GM12878 (cell line): ENCODE results near the gene UCN2.

Experiments used
- CTCF ChIP-seq, 3 experiments: IDR thresholded peaks in 2 of 3; conservative IDR thresholded peaks in 1 of 3; 2 replicates each; pipeline ENCODE4 v1.5.1; 2011; ENCODE audit warnings: low read depth in 3 of 3, low read length in 3 of 3, mild to moderate bottlenecking in 3 of 3, control low read depth in 2 of 3, moderate library complexity in 2 of 3, inconsistent platforms in 1 of 3, mixed read lengths in 1 of 3; ENCODE audit not compliant: control insufficient read depth in 2 of 3, insufficient read depth in 1 of 3; ENCODE audit errors: extremely low read depth in 1 of 3
- SP1 ChIP-seq: IDR thresholded peaks from one replicate; pipeline ENCODE4 v1.6.1; 2011; ENCODE audit warnings: low read depth, low read length
- TCF12 ChIP-seq: IDR thresholded peaks from 2 replicates; pipeline ENCODE4 v1.6.1; 2011; ENCODE audit warnings: low read depth, mild to moderate bottlenecking, low read length
- TF ChIP-seq, protein P1 (sequence below): IDR thresholded peaks from 2 replicates; pipeline ENCODE4 v1.6.1; 2011; ENCODE audit warnings: mild to moderate bottlenecking, low read depth, low read length, moderate library complexity; ENCODE audit not compliant: insufficient replicate concordance

- TF ChIP-seq SP1, result no peak
- TF ChIP-seq, protein P1, sequence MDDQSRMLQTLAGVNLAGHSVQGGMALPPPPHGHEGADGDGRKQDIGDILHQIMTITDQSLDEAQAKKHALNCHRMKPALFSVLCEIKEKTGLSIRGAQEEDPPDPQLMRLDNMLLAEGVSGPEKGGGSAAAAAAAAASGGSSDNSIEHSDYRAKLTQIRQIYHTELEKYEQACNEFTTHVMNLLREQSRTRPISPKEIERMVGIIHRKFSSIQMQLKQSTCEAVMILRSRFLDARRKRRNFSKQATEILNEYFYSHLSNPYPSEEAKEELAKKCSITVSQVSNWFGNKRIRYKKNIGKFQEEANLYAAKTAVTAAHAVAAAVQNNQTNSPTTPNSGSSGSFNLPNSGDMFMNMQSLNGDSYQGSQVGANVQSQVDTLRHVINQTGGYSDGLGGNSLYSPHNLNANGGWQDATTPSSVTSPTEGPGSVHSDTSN, result no peak
- TF ChIP-seq CTCF (IDR thresholded peaks at IDR 0.05 in 2 of 3, conservative IDR thresholded peaks at IDR 0.05 in 1 of 3; ENCODE audit: control insufficient read depth in 2 of 3, extremely low read depth in 1 of 3, insufficient read depth in 1 of 3, low read depth in 3 of 3, low read length in 3 of 3), result no peak
- TF ChIP-seq TCF12, result no peak
These were observed 3.9 kb upstream of the UCN2 start for GRCh38 chr3:48567500-48567899.
